Right lobe of liver (tissue), 4 donors: ENCODE results near the gene GNB1L.

Experiments used
- CTCF ChIP-seq, 4 donors: fragments of 200-600 bp in 3 of 4; fragments of 450-650 bp in 1 of 4; IDR thresholded peaks; one replicate each; pipeline versions ENCODE4 v1.5.1 to v1.8.0; 2016 to 2022; ENCODE audit warnings: antibody characterized with exemption in 4 of 4, mild to moderate bottlenecking in 2 of 4
- POLR2A ChIP-seq: fragments of 450-650 bp; IDR thresholded peaks from one replicate; pipeline ENCODE4 v1.6.1; 2017; ENCODE audit warnings: antibody characterized with exemption, mild to moderate bottlenecking
- donor health status: DM: no; HTN: no; CAD: no.
- donor health status: DM: no; HTN: no; CAD: no.
- donor health status: DM: no; HTN: yes; CAD: no.

GRCh38 chr22:19779685-19780268 lies 74.9 kb downstream of the GNB1L start:
- TF ChIP-seq CTCF (IDR thresholded peaks at IDR 0.05) (no peak), POLR2A (no peak)
